OCI-LY1 (cell line): ENCODE data around the gene IFT43.

Source experiments
- CTCF ChIP-seq: fragments of 200-600 bp; sonication (generic), shearing (Covaris generic); IDR thresholded peaks from 2 replicates; pipeline ENCODE4 v1.5.1; 2017; ENCODE audit warnings: mild to moderate bottlenecking, antibody characterized with exemption, low read length, moderate library complexity, mixed read lengths
- EZH2 ChIP-seq: fragments of 200-600 bp; sonication (generic), shearing (Covaris generic); IDR thresholded peaks from 2 replicates; pipeline ENCODE4 v1.8.0; 2017; ENCODE audit warnings: borderline replicate concordance, mixed run types, mild to moderate bottlenecking, antibody characterized with exemption, low read length, moderate library complexity, mixed read lengths

GRCh38 chr14:76133103-76133502 lies 147.5 kb downstream of the IFT43 start:
- TF ChIP-seq CTCF (no peak), EZH2 (no peak)
